DOHH2 (cell line): ENCODE results near the gene GRHPR.

Experiments
- EZH2phosphoT487 ChIP-seq: fragments of 200-600 bp; sonication (generic); IDR thresholded peaks from 2 replicates; pipeline ENCODE4 v1.6.1; 2017; ENCODE audit warnings: borderline replicate concordance, mild to moderate bottlenecking, antibody characterized with exemption, low read length, moderate library complexity, mixed read lengths
- TF ChIP-seq, protein P1 (sequence below): fragments of 200-600 bp; sonication (generic); IDR thresholded peaks from one replicate; pipeline ENCODE4 v1.5.1; 2014; ENCODE audit warnings: antibody characterized with exemption, mild to moderate bottlenecking, low read depth, low read length; ENCODE audit not compliant: poor library complexity, severe bottlenecking

DNA sequence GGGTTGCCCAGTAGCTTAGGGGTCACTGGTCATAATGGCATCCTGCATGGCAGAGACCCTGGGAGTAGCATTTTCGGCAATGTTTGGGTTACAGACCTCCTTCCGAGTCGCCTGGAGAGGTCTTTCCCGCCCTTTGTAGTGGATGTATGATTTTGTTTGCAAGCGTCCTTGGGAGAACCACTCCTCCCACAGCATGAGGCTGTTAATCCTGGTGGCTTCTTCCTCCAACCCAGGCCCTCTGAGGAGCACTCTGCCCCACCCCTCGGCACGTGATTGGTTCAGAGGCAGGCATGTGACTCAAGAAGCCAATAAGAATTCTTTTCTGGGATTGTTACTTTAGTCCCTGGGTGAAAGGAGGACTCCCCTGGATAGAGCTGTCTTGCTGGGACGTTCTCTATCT, 30.2 kb upstream of the GRHPR start:
- TF ChIP-seq, protein P1, sequence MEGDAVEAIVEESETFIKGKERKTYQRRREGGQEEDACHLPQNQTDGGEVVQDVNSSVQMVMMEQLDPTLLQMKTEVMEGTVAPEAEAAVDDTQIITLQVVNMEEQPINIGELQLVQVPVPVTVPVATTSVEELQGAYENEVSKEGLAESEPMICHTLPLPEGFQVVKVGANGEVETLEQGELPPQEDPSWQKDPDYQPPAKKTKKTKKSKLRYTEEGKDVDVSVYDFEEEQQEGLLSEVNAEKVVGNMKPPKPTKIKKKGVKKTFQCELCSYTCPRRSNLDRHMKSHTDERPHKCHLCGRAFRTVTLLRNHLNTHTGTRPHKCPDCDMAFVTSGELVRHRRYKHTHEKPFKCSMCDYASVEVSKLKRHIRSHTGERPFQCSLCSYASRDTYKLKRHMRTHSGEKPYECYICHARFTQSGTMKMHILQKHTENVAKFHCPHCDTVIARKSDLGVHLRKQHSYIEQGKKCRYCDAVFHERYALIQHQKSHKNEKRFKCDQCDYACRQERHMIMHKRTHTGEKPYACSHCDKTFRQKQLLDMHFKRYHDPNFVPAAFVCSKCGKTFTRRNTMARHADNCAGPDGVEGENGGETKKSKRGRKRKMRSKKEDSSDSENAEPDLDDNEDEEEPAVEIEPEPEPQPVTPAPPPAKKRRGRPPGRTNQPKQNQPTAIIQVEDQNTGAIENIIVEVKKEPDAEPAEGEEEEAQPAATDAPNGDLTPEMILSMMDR: no peak
- no peak for TF ChIP-seq EZH2phosphoT487
